ENCODE data around the gene UBE2H. TPM values are rescaled to one million over a fixed set of nuclear protein-coding genes. Genes with fewer than 3 reads are reported as not detected.
"Not testable (repeated sequence)": the region's sequence is repeated elsewhere in the genome, so short reads cannot be mapped to it uniquely, and the experiment has no call there.

UBE2H gene
- total RNA-seq, 2 donors from 2014 or later: 30.0 to 35.5 TPM

- no peaks in the 10 kb centered on the region for H3K36me3 Mint-ChIP-seq
- no peak for DNase-seq (ENCODE audit: low spot score in 2 of 2)
- ATAC-seq: no peak
- no peak overlapping the region for H3K27ac Mint-ChIP-seq
- H3K9me3 Mint-ChIP-seq: no peaks in the 10 kb centered on the region
These were observed 86.5 kb downstream of the UBE2H start for GRCh38 chr7:129866251-129866650.

- Mint-ChIP-seq H3K9me3 (no peaks in the 10 kb centered on the region), H3K27ac (no peak overlapping the region), H3K36me3 (no peaks in the 10 kb centered on the region)
- DNase-seq (ENCODE audit: low spot score in 2 of 2) (no peak), ATAC-seq (no peak)
These were observed 86.9 kb downstream of the UBE2H start for GRCh38 chr7:129865925-129866201.

GRCh38 chr7:129865093-129865924 is 87.5 kb downstream of the UBE2H start:
- no peak overlapping the region for H3K27ac Mint-ChIP-seq
- H3K9me3 Mint-ChIP-seq: no peaks in the 10 kb centered on the region
- H3K36me3 Mint-ChIP-seq: no peaks in the 10 kb centered on the region

GRCh38 chr7:129864676-129865075 is 88.1 kb downstream of the UBE2H start:
- not testable (repeated sequence) for H3K9me3 Mint-ChIP-seq; ATAC-seq; H3K27ac Mint-ChIP-seq; DNase-seq (ENCODE audit: low spot score in 2 of 2); H3K36me3 Mint-ChIP-seq

More at GRCh38 chr7:129865093-129865924, 87.5 kb downstream of the UBE2H start:
- DNase-seq (ENCODE audit: low spot score in 2 of 2) (no peak), ATAC-seq (no peak)

- DNase-seq (ENCODE audit: low spot score in 2 of 2) (no peak), ATAC-seq (no peak)
- peak overlapping the region in 1 of 2 donors; percentile 41 for H3K27ac Mint-ChIP-seq
- no peaks in the 10 kb centered on the region for H3K36me3 Mint-ChIP-seq
- H3K9me3 Mint-ChIP-seq: no peaks in the 10 kb centered on the region
These were observed 88.7 kb downstream of the UBE2H start for GRCh38 chr7:129864042-129864441.

- ATAC-seq (no peak), DNase-seq (ENCODE audit: low spot score in 2 of 2) (no peak)
- Mint-ChIP-seq H3K36me3 (no peaks in the 10 kb centered on the region), H3K9me3 (no peaks in the 10 kb centered on the region), H3K27ac (peak overlapping the region in 1 of 2 donors; percentile 5)
These were observed 90.1 kb downstream of the UBE2H start for GRCh38 chr7:129862682-129863081.

GRCh38 chr7:129860784-129861183 is 92.0 kb downstream of the UBE2H start:
- H3K27ac Mint-ChIP-seq: not testable (repeated sequence)

GRCh38 chr7:129859183-129859582 is 93.6 kb downstream of the UBE2H start:
- Mint-ChIP-seq H3K27ac (no peak overlapping the region), H3K9me3 (no peaks in the 10 kb centered on the region), H3K36me3 (no peaks in the 10 kb centered on the region)
- peak; percentile 48 to 49 for ATAC-seq
- no peak for DNase-seq (ENCODE audit: low spot score in 2 of 2)

More at GRCh38 chr7:129860784-129861183, 92.0 kb downstream of the UBE2H start:
- H3K36me3 Mint-ChIP-seq; DNase-seq (ENCODE audit: low spot score in 2 of 2); ATAC-seq; H3K9me3 Mint-ChIP-seq: not testable (repeated sequence)

GRCh38 chr7:129858490-129858889 is 94.3 kb downstream of the UBE2H start:
- DNase-seq (ENCODE audit: low spot score in 2 of 2) (no peak), ATAC-seq (no peak)
- Mint-ChIP-seq H3K27ac (no peak overlapping the region), H3K36me3 (no peaks in the 10 kb centered on the region), H3K9me3 (no peaks in the 10 kb centered on the region)

- no peak overlapping the region for H3K27ac Mint-ChIP-seq
- H3K9me3 Mint-ChIP-seq: no peaks in the 10 kb centered on the region
- H3K36me3 Mint-ChIP-seq: no peaks in the 10 kb centered on the region
- ATAC-seq (no peak), DNase-seq (ENCODE audit: low spot score in 2 of 2) (no peak)
These were observed 95.4 kb downstream of the UBE2H start for GRCh38 chr7:129857313-129857712.

GRCh38 chr7:129855935-129856717 is 96.6 kb downstream of the UBE2H start:
- DNase-seq (ENCODE audit: low spot score in 2 of 2) (no peak), ATAC-seq (no peak)
- H3K36me3 Mint-ChIP-seq: no peaks in the 10 kb centered on the region
- H3K9me3 Mint-ChIP-seq: no peaks in the 10 kb centered on the region
- H3K27ac Mint-ChIP-seq: no peak overlapping the region

GRCh38 chr7:129855234-129855673 is 97.5 kb downstream of the UBE2H start:
- no peak for ATAC-seq
- H3K27ac Mint-ChIP-seq: no peak overlapping the region
- DNase-seq (ENCODE audit: low spot score in 2 of 2): no peak
- no peaks in the 10 kb centered on the region for H3K36me3 Mint-ChIP-seq
- H3K9me3 Mint-ChIP-seq: no peaks in the 10 kb centered on the region

GRCh38 chr7:129854401-129854800 is 98.4 kb downstream of the UBE2H start:
- no peak overlapping the region for H3K27ac Mint-ChIP-seq
- no peaks in the 10 kb centered on the region for H3K36me3 Mint-ChIP-seq
- DNase-seq (ENCODE audit: low spot score in 2 of 2) (no peak), ATAC-seq (no peak)
- H3K9me3 Mint-ChIP-seq: no peaks in the 10 kb centered on the region

GRCh38 chr7:129853661-129854268 is 99.0 kb downstream of the UBE2H start:
- Mint-ChIP-seq H3K27ac (no peak overlapping the region), H3K36me3 (no peaks in the 10 kb centered on the region), H3K9me3 (no peaks in the 10 kb centered on the region)
- ATAC-seq: no peak
- DNase-seq (ENCODE audit: low spot score in 2 of 2): no peak

GRCh38 chr7:129851809-129852208 is 101.0 kb downstream of the UBE2H start:
- H3K36me3 Mint-ChIP-seq: no peaks in the 10 kb centered on the region
- no peaks in the 10 kb centered on the region for H3K9me3 Mint-ChIP-seq
- H3K27ac Mint-ChIP-seq: no peak overlapping the region
- ATAC-seq (no peak), DNase-seq (ENCODE audit: low spot score in 2 of 2) (no peak)

- no peak for ATAC-seq
- no peaks in the 10 kb centered on the region for H3K9me3 Mint-ChIP-seq
- no peaks in the 10 kb centered on the region for H3K36me3 Mint-ChIP-seq
- H3K27ac Mint-ChIP-seq: no peak overlapping the region
- DNase-seq (ENCODE audit: low spot score in 2 of 2): no peak
These were observed 101.6 kb downstream of the UBE2H start for GRCh38 chr7:129851174-129851573.

- DNase-seq (ENCODE audit: low spot score in 2 of 2) (no peak), ATAC-seq (no peak)
- Mint-ChIP-seq H3K9me3 (no peaks in the 10 kb centered on the region), H3K27ac (no peak overlapping the region), H3K36me3 (peaks cover 0 to 6% of the 10 kb centered on the region in 2 donors)
These were observed 104.3 kb downstream of the UBE2H start for GRCh38 chr7:129848436-129848835.
